Stimulated activated CD4-positive, alpha-beta T cell treated with anti-CD3 and anti-CD28 coated beads, Interleukin-4, amount 100 ng/mL, for 4 hours (primary cell): ENCODE measurements around the gene PSMG3.

Experiments used
- DNase-seq, 2 experiments: peaks; one replicate each; pipeline ENCODE4 v3.0.0-alpha.2; 2020

Gene PSMG3

GRCh38 chr7:1557006-1557405, 12.8 kb downstream of the PSMG3 start:
- DNase-seq: no peak

GRCh38 chr7:1555813-1556543, 13.9 kb downstream of the PSMG3 start, which contains the start of gene TMEM184A:
TSS of gene TMEM184A (minus strand) at chr7:1556205. CDS start at chr7:1555484, 721 bp downstream.
- DNase-seq: peak; percentile 39 to 40

- DNase-seq: no peak
Measured at GRCh38 chr7:1555046-1555812, 14.6 kb downstream of the PSMG3 start.

GRCh38 chr7:1554333-1555045, 15.3 kb downstream of the PSMG3 start:
- no peak for DNase-seq

GRCh38 chr7:1553512-1554210, 16.2 kb downstream of the PSMG3 start:
- no peak for DNase-seq

GRCh38 chr7:1552200-1552599, 17.6 kb downstream of the PSMG3 start:
- no peak for DNase-seq

- no peak for DNase-seq
Measured at GRCh38 chr7:1550846-1551155, 19.0 kb downstream of the PSMG3 start.

GRCh38 chr7:1550005-1550845, 19.6 kb downstream of the PSMG3 start:
- no peak for DNase-seq

- no peak for DNase-seq
Measured at GRCh38 chr7:1549357-1550004, 20.4 kb downstream of the PSMG3 start.

GRCh38 chr7:1548944-1549343, 20.9 kb downstream of the PSMG3 start:
- DNase-seq: no peak

GRCh38 chr7:1548438-1548831, 21.4 kb downstream of the PSMG3 start:
- no peak for DNase-seq

- no peak for DNase-seq
Measured at GRCh38 chr7:1547777-1548437, 21.9 kb downstream of the PSMG3 start.

GRCh38 chr7:1546909-1547776, 22.7 kb downstream of the PSMG3 start:
- DNase-seq: no peak

- no peak for DNase-seq
Measured at GRCh38 chr7:1546274-1546908, 23.4 kb downstream of the PSMG3 start.

- no peak for DNase-seq
Measured at GRCh38 chr7:1545417-1546246, 24.2 kb downstream of the PSMG3 start.

GRCh38 chr7:1544896-1545416, 24.9 kb downstream of the PSMG3 start:
- DNase-seq: no peak

- DNase-seq: no peak
Measured at GRCh38 chr7:1544178-1544895, 25.5 kb downstream of the PSMG3 start.

GRCh38 chr7:1543826-1544177, 26.0 kb downstream of the PSMG3 start:
- DNase-seq: no peak
